ENCODE measurements around the gene TSPAN17. TPM values are rescaled to one million over a fixed set of nuclear protein-coding genes. Genes with fewer than 3 reads are reported as not detected.

Gene TSPAN17
- total and polyA plus RNA-seq, 2 donors (not counting 1 experiment from before 2014, with no cell fraction given): 34.8 to 35.2 TPM

DNA sequence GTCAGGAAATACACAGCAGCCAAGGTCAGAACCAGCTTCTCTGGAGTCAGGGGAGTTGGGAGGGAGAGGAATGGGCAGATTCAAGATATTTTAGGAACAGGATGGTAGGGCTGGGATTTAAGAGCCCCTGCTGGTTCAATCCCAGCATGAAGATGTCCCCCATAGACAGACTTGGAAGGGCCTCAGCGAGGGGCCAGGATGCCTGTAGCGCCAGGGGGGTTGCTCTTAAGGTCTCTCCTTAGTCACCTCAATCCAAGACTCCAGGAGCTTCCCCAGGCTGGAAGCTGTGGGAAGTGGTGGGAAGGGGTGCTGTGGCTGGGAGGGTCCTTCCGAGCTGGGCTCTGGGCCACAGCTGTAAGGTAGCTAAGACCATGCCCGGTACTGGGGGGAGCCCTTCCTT lies 8.1 kb upstream of the TSPAN17 start:
- no peaks in the 10 kb centered on the region for H3K9me3 ChIP-seq (ENCODE audit: control insufficient read depth, insufficient read depth, low read depth, low read length)
- H3K27me3 ChIP-seq (ENCODE audit: control insufficient read depth, insufficient read depth, low read length): peaks cover 15% of the 10 kb centered on the region
- no peaks in the 10 kb centered on the region for H3K4me1 ChIP-seq (ENCODE audit: control insufficient read depth, extremely low read depth, insufficient read depth, low read length)
- H3K36me3 ChIP-seq (ENCODE audit: control insufficient read depth, insufficient read depth, low read length): no peaks in the 10 kb centered on the region
- H3K4me3 ChIP-seq (replicated peaks in 1 of 4; ENCODE audit: control extremely low read depth in 1 of 4, insufficient read depth in 1 of 4, low read depth in 3 of 4, low read length in 4 of 4): no peak overlapping the region
- DNase-seq (ENCODE audit: low read depth in 2 of 2): no peak
- no peak overlapping the region for H2AFZ ChIP-seq (ENCODE audit: low read length)
- no peaks in the 10 kb centered on the region for H4K20me1 ChIP-seq (ENCODE audit: control insufficient read depth, extremely low read depth, insufficient read depth, low read length)
- H3K79me2 ChIP-seq (ENCODE audit: control insufficient read depth, insufficient read depth, low read length): no peaks in the 10 kb centered on the region
- no peak overlapping the region for H3K4me2 ChIP-seq (ENCODE audit: extremely low read depth, insufficient read depth, low read length)
- H3K27ac ChIP-seq (ENCODE audit: insufficient read depth, low read length): no peak overlapping the region
- no peak overlapping the region for H3K9ac ChIP-seq (ENCODE audit: insufficient read depth, low read length)
- no peak for TF ChIP-seq EZH2 (IDR thresholded peaks at IDR 0.05; ENCODE audit: low read length, missing control alignments)
- TF ChIP-seq, protein P1, sequence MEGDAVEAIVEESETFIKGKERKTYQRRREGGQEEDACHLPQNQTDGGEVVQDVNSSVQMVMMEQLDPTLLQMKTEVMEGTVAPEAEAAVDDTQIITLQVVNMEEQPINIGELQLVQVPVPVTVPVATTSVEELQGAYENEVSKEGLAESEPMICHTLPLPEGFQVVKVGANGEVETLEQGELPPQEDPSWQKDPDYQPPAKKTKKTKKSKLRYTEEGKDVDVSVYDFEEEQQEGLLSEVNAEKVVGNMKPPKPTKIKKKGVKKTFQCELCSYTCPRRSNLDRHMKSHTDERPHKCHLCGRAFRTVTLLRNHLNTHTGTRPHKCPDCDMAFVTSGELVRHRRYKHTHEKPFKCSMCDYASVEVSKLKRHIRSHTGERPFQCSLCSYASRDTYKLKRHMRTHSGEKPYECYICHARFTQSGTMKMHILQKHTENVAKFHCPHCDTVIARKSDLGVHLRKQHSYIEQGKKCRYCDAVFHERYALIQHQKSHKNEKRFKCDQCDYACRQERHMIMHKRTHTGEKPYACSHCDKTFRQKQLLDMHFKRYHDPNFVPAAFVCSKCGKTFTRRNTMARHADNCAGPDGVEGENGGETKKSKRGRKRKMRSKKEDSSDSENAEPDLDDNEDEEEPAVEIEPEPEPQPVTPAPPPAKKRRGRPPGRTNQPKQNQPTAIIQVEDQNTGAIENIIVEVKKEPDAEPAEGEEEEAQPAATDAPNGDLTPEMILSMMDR (conservative IDR thresholded peaks at IDR 0.05 in 1 of 2, IDR thresholded peaks at IDR 0.05 in 1 of 2; ENCODE audit: low read depth in 1 of 2, low read length in 2 of 2): no peak

DNA sequence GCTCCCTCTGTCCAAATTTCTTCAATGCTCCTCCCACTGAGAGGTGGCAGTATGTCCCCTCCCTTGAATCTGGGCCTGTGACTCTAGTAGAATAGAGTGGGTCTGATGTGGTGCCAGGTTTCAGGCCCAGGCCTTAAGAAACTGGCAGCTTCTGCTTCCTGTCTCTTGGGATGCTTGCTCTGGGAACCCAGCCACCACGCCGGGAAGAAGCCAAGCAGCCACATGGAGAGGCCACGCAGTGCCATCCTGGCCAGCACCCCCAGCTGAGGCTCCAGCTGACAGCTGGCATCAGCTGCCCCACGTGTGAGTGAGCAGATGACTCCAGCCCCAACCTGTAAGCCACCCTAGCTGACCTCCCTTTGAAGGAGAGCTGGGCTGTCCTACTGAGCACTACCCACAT lies 7.3 kb upstream of the TSPAN17 start:
- Histone ChIP-seq H3K79me2 (ENCODE audit: control insufficient read depth, insufficient read depth, low read length) (no peaks in the 10 kb centered on the region), H3K9me3 (ENCODE audit: control insufficient read depth, insufficient read depth, low read depth, low read length) (no peaks in the 10 kb centered on the region), H3K4me2 (ENCODE audit: extremely low read depth, insufficient read depth, low read length) (no peak overlapping the region), H2AFZ (ENCODE audit: low read length) (no peak overlapping the region), H3K27me3 (ENCODE audit: control insufficient read depth, insufficient read depth, low read length) (peaks cover 15% of the 10 kb centered on the region), H3K4me3 (replicated peaks in 1 of 4; ENCODE audit: control extremely low read depth in 1 of 4, insufficient read depth in 1 of 4, low read depth in 3 of 4, low read length in 4 of 4) (no peak overlapping the region), H3K27ac (ENCODE audit: insufficient read depth, low read length) (no peak overlapping the region), H3K36me3 (ENCODE audit: control insufficient read depth, insufficient read depth, low read length) (no peaks in the 10 kb centered on the region), H3K9ac (ENCODE audit: insufficient read depth, low read length) (no peak overlapping the region), H3K4me1 (ENCODE audit: control insufficient read depth, extremely low read depth, insufficient read depth, low read length) (no peaks in the 10 kb centered on the region), H4K20me1 (ENCODE audit: control insufficient read depth, extremely low read depth, insufficient read depth, low read length) (no peaks in the 10 kb centered on the region)
- TF ChIP-seq, protein P1 (conservative IDR thresholded peaks at IDR 0.05 in 1 of 2, IDR thresholded peaks at IDR 0.05 in 1 of 2; ENCODE audit: low read depth in 1 of 2, low read length in 2 of 2): no peak
- DNase-seq (ENCODE audit: low read depth in 2 of 2): peak in 1 of 2 donors; percentile 34

DNA sequence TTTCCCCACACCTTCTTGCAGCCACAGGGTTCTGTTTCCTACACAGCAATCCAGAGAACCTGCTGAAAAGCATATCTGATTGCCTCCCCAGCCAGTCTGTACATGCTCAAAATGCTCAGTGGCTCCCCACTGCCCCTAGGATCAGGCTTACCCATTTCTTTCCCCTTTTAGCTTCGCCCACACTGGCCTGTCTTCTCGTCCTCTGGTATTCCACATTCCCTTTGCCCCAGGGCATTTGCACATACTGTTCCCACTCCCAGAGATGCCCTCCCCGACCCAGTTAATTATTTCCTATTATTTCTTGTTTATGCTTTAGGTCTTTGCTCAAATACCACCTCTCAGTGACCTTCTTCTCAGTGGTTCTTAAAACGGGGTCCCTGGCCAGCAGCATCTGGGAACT lies 6.7 kb upstream of the TSPAN17 start:
- Histone ChIP-seq H3K36me3 (ENCODE audit: control insufficient read depth, insufficient read depth, low read length) (no peaks in the 10 kb centered on the region), H3K27ac (ENCODE audit: insufficient read depth, low read length) (no peak overlapping the region), H3K4me1 (ENCODE audit: control insufficient read depth, extremely low read depth, insufficient read depth, low read length) (no peaks in the 10 kb centered on the region), H3K9ac (ENCODE audit: insufficient read depth, low read length) (no peak overlapping the region), H3K79me2 (ENCODE audit: control insufficient read depth, insufficient read depth, low read length) (no peaks in the 10 kb centered on the region), H3K9me3 (ENCODE audit: control insufficient read depth, insufficient read depth, low read depth, low read length) (no peaks in the 10 kb centered on the region), H3K4me2 (ENCODE audit: extremely low read depth, insufficient read depth, low read length) (no peak overlapping the region), H3K27me3 (ENCODE audit: control insufficient read depth, insufficient read depth, low read length) (peaks cover 11% of the 10 kb centered on the region), H4K20me1 (ENCODE audit: control insufficient read depth, extremely low read depth, insufficient read depth, low read length) (no peaks in the 10 kb centered on the region), H3K4me3 (replicated peaks in 1 of 4; ENCODE audit: control extremely low read depth in 1 of 4, insufficient read depth in 1 of 4, low read depth in 3 of 4, low read length in 4 of 4) (no peak overlapping the region), H2AFZ (ENCODE audit: low read length) (no peak overlapping the region)
- no peak for DNase-seq (ENCODE audit: low read depth in 2 of 2)
- TF ChIP-seq, protein P1 (conservative IDR thresholded peaks at IDR 0.05 in 1 of 2, IDR thresholded peaks at IDR 0.05 in 1 of 2; ENCODE audit: low read depth in 1 of 2, low read length in 2 of 2): no peak
- no peak for TF ChIP-seq EZH2 (IDR thresholded peaks at IDR 0.05; ENCODE audit: low read length, missing control alignments)

Data from fibroblast of lung (primary cell).